ENCODE results near the gene BMPR2.
A peak's percentile ranks its signal among the peaks of the same experiment; 100 is the strongest.

BMPR2 gene

GRCh38 chr2:202375609-202376408 lies at the start of gene BMPR2:
Gene BMPR2 (plus strand): TSS chr2:202376327. CDS start chr2:202377475, 1,148 bp downstream.
- TF ChIP-seq, protein P1, sequence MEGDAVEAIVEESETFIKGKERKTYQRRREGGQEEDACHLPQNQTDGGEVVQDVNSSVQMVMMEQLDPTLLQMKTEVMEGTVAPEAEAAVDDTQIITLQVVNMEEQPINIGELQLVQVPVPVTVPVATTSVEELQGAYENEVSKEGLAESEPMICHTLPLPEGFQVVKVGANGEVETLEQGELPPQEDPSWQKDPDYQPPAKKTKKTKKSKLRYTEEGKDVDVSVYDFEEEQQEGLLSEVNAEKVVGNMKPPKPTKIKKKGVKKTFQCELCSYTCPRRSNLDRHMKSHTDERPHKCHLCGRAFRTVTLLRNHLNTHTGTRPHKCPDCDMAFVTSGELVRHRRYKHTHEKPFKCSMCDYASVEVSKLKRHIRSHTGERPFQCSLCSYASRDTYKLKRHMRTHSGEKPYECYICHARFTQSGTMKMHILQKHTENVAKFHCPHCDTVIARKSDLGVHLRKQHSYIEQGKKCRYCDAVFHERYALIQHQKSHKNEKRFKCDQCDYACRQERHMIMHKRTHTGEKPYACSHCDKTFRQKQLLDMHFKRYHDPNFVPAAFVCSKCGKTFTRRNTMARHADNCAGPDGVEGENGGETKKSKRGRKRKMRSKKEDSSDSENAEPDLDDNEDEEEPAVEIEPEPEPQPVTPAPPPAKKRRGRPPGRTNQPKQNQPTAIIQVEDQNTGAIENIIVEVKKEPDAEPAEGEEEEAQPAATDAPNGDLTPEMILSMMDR (conservative IDR thresholded peaks at IDR 0.05; ENCODE audit: low read length) = no peak
- peak; percentile 88 for DNase-seq (ENCODE audit: low read depth)
- peak within 1 kb of the TSS; percentile 94 for H3K4me3 ChIP-seq (ENCODE audit: low read length)

GRCh38 chr2:202327858-202328257 lies 48.3 kb upstream of the BMPR2 start:
- no peak overlapping the region for H3K4me3 ChIP-seq (ENCODE audit: low read length)
- no peak for DNase-seq (ENCODE audit: low read depth)
- TF ChIP-seq, protein P1 (conservative IDR thresholded peaks at IDR 0.05; ENCODE audit: low read length) = no peak

DNA sequence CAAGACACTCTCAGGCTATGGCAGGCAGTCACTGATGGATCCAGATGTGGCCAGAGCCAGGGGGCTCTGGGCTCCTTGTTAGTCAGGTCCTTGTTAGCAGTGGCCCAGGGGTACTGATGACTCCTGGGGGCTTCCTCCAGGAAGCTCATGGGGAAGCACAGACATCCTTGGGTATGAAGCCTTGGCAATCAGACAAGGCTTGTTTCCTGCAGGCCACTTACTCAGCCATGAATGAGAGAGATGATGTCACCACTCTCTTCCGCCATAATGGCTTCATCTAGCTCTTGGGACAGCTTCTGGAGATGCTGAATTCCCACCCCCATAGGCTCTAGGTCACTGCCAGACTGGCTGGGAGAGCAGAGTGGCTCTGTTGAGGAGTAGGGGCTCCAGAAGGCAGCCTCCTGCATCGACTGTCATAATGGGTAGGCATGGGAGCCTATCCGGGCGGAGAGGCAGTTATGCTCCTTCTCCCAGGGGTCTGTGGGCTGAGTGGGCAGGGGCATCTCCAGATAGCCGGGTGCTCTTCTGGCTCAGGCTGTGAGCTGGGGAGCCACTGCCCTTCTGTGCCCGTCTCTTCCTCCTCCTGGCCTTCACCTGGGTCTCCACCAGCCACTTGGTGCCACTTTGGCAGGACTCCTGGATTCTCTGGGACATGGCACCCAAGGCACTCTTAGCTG lies 40.2 kb upstream of the BMPR2 start:
- TF ChIP-seq, protein P1 (conservative IDR thresholded peaks at IDR 0.05; ENCODE audit: low read length) = no peak

GRCh38 chr2:202337151-202337550 lies 39.0 kb upstream of the BMPR2 start:
- TF ChIP-seq, protein P1 (conservative IDR thresholded peaks at IDR 0.05; ENCODE audit: low read length) = no peak
- DNase-seq (ENCODE audit: low read depth) = no peak
- no peak overlapping the region for H3K4me3 ChIP-seq (ENCODE audit: low read length)

More for the DNA sequence above, 40.2 kb upstream of the BMPR2 start:
- no peak overlapping the region for H3K4me3 ChIP-seq (ENCODE audit: low read length)
- DNase-seq (ENCODE audit: low read depth) = peak; percentile 22

DNA sequence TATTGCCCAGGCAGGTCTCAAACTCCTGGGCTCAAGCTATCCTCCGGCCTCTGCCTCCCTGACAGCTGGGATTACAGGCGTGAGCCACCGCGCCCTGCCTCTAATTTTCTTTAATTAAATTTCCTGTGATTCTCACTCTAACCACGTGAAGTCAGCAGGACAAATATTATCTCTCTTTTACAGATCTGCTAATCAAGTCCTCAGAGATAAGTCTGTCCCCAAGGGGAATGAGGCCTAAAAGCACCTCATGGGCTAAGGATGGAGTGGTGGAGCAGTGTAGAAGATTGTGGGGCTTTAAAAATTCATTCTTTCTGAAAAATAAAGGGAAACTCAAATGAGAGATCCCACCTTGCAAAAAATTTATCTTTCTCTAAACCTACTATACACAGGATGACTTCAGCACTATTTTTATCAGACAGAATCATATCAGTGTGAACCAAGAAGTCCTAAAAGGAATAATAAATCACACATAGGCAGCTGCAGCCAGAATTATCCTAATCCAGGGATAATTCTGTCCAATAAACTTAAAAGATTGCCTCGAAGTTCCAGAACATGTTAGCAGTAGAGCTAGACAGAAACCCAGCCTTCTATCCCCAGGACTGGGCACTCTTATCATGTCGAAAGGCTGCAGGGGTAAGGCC lies 38.3 kb upstream of the BMPR2 start:
- H3K4me3 ChIP-seq (ENCODE audit: low read length) = no peak overlapping the region
- DNase-seq (ENCODE audit: low read depth) = no peak
- TF ChIP-seq, protein P1 (conservative IDR thresholded peaks at IDR 0.05; ENCODE audit: low read length) = no peak

DNA sequence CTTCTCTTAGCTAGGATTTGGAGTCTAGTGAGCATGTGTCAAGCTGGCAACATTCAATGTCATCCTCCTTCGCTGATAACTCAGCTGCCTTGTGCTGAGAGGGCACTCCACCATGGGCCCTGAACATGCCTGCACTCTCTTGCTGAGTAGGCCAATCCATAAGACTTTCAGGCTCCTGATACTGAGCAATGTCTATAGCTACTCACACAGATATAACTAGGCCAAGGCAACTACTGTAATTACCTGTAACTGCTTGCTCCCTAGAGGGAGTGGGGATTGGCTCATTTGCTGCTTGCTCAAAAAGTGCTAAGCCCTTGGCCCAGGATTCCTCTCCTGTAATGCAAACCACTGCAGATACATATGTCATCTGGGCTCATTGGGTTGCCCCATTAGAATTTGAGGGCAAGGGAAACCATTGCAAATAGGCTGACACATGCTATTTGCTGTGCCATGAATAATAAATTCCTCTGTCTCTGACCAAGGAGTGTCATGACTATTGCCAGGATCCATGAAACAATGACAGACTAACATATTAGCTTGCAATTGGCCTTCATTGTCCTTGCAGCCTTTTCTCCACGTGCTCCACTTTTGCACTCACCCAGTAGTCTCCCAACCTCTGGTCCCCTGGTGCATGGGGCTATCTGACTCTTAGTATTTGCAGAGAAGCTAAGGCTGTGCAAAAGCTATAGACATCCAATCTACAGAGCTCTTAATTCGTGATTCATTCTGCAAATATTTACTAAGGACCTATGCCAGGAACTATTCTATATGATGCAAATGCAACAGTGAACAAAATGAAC lies 36.9 kb upstream of the BMPR2 start:
- peak; percentile 35 for DNase-seq (ENCODE audit: low read depth)
- no peak overlapping the region for H3K4me3 ChIP-seq (ENCODE audit: low read length)
- TF ChIP-seq, protein P1 (conservative IDR thresholded peaks at IDR 0.05; ENCODE audit: low read length) = no peak

All from AG10803 (cell line).